ENCODE results near the gene KCNJ6. TPM values are rescaled to one million over a fixed set of nuclear protein-coding genes. Genes with fewer than 3 reads are reported as not detected.

Gene KCNJ6
- total and polyA plus RNA-seq, 3 donors from 2014 or later, result 0.24 to 0.25 (median 0.25) TPM

- Histone ChIP-seq H3K4me1 (no peaks in the 10 kb centered on the region), H3K27me3 (no peaks in the 10 kb centered on the region), H3K36me3 (ENCODE audit: low read depth, missing control alignments) (no peaks in the 10 kb centered on the region), H3K27ac (no peak overlapping the region), H3K9me3 (no peaks in the 10 kb centered on the region), H3K4me3 (no peak overlapping the region)
- WGBS, 2 donors, result 72 to 83% methylated on average over 4 of the region's 4 CpGs
- no peak for DNase-seq
- intact Hi-C loops (cut with DNase I; ENCODE audit: low total_unique reads), result loop anchor here (10.0 kb wide), 1 partner anchor 56 kb away; no protein-coding TSS in a partner anchor
- TF ChIP-seq POLR2A (IDR thresholded peaks at IDR 0.05), result no peak
- no peak for TF ChIP-seq CTCF (IDR thresholded peaks at IDR 0.05)
Observed at GRCh38 chr21:37788503-37788902, 127.8 kb downstream of the KCNJ6 start.

GRCh38 chr21:37787456-37787855 is 128.8 kb downstream of the KCNJ6 start:
- no peak for TF ChIP-seq CTCF (IDR thresholded peaks at IDR 0.05)
- no peak for TF ChIP-seq POLR2A (IDR thresholded peaks at IDR 0.05)
- intact Hi-C loops (cut with DNase I; ENCODE audit: low total_unique reads), result loop anchor here (10.0 kb wide), 1 partner anchor 57 kb away; no protein-coding TSS in a partner anchor
- Histone ChIP-seq H3K4me1 (no peaks in the 10 kb centered on the region), H3K9me3 (no peaks in the 10 kb centered on the region), H3K27me3 (no peaks in the 10 kb centered on the region), H3K4me3 (no peak overlapping the region), H3K36me3 (ENCODE audit: low read depth, missing control alignments) (no peaks in the 10 kb centered on the region), H3K27ac (no peak overlapping the region)
- DNase-seq, result no peak
- WGBS, 2 donors, result 80 to 81% methylated on average over 1 of the region's 1 CpG

GRCh38 chr21:37784591-37785318 is 131.5 kb downstream of the KCNJ6 start:
- Histone ChIP-seq H3K36me3 (ENCODE audit: low read depth, missing control alignments) (no peaks in the 10 kb centered on the region), H3K27ac (no peak overlapping the region), H3K4me1 (no peaks in the 10 kb centered on the region), H3K27me3 (no peaks in the 10 kb centered on the region), H3K4me3 (no peak overlapping the region), H3K9me3 (no peaks in the 10 kb centered on the region)
- intact Hi-C loops (cut with DNase I; ENCODE audit: low total_unique reads), result loop anchor here (10.0 kb wide), 1 partner anchor 60 kb away; no protein-coding TSS in a partner anchor
- 73 to 80% methylated on average over 7 of the region's 7 CpGs for WGBS, 2 donors
- no peak for DNase-seq
- TF ChIP-seq CTCF (IDR thresholded peaks at IDR 0.05), result no peak
- no peak for TF ChIP-seq POLR2A (IDR thresholded peaks at IDR 0.05)

- DNase-seq, result no peak
- Histone ChIP-seq H3K27ac (no peak overlapping the region), H3K36me3 (ENCODE audit: low read depth, missing control alignments) (no peaks in the 10 kb centered on the region), H3K4me1 (no peaks in the 10 kb centered on the region), H3K4me3 (no peak overlapping the region), H3K27me3 (no peaks in the 10 kb centered on the region), H3K9me3 (no peaks in the 10 kb centered on the region)
- TF ChIP-seq POLR2A (IDR thresholded peaks at IDR 0.05) (no peak), CTCF (IDR thresholded peaks at IDR 0.05) (no peak)
- 91 to 96% methylated on average over 5 to 6 of the region's 6 CpGs for WGBS, 2 donors
- intact Hi-C loops (cut with DNase I; ENCODE audit: low total_unique reads), result loop anchor here (10.0 kb wide), 1 partner anchor 62 kb away; no protein-coding TSS in a partner anchor
Observed at GRCh38 chr21:37783016-37783415, 133.2 kb downstream of the KCNJ6 start.

Data from testis (tissue), 3 donors.